Endothelial cell of umbilical vein (primary cell): ENCODE data around the gene ZSWIM6. TPM values are rescaled to one million over a fixed set of nuclear protein-coding genes. Genes with fewer than 3 reads are reported as not detected.

Experiments
- BruUV-seq: library from RNA; stranded (reverse); fragments of 400-500 nt; replicated peaks from 2 replicates; lab custom pipeline; 2021; lab: Mats Ljungman, UMichigan
- CTCF ChIA-PET: fragments of 300-600, 350-600 bp; sonication (Branson Sonifier 250); formaldehyde crosslinking; loops from one replicate; lab custom pipeline; 2021; ENCODE audit warnings: antibody characterized with exemption, inconsistent platforms; lab: Charles Lee
- POLR2A ChIA-PET: fragments of 300-600, 350-600 bp; sonication (Branson Sonifier 250); formaldehyde crosslinking; loops from one replicate; lab custom pipeline; 2021; ENCODE audit warnings: antibody characterized with exemption, inconsistent platforms; lab: Charles Lee
- DNase-seq: peaks from one replicate; pipeline ENCODE4 v3.0.0-alpha.2; 2011; ENCODE audit warnings: low read depth, low spot score
- FAIRE-seq: peaks from 2 replicates; lab custom pipeline; 2011; peaks lifted over from hg19 to GRCh38; lab: Jason Lieb, UNC
- H2AFZ ChIP-seq: 2 replicates; pipeline ENCODE4 v1.6.0; 2012; ENCODE audit warnings: low read depth, low read length, control low read depth, inconsistent platforms
- H3K27ac ChIP-seq: 2 replicates; pipeline ENCODE4 v1.5.1; 2011; ENCODE audit warnings: low read depth, mild to moderate bottlenecking, control low read depth, low read length, moderate library complexity; ENCODE audit not compliant: insufficient read depth
- H3K27me3 ChIP-seq, 2 experiments: 2 replicates each; pipeline versions ENCODE4 v1.6.0 to v1.6.1; 2011; ENCODE audit warnings: low read length in 2 of 2, mixed read lengths in 1 of 2; ENCODE audit not compliant: control insufficient read depth in 2 of 2, insufficient read depth in 2 of 2
- H3K36me3 ChIP-seq, 2 experiments: 2 replicates in 1 of 2; 3 replicates in 1 of 2; pipeline ENCODE4 v1.5.1; 2011; ENCODE audit warnings: low read length in 2 of 2, mild to moderate bottlenecking in 1 of 2, moderate library complexity in 1 of 2; ENCODE audit not compliant: control insufficient read depth in 2 of 2, insufficient read depth in 2 of 2; ENCODE audit errors: extremely low read depth in 1 of 2
- H3K4me1 ChIP-seq: 3 replicates; pipeline ENCODE4 v1.5.1; 2011; ENCODE audit warnings: mild to moderate bottlenecking, low read length; ENCODE audit not compliant: control insufficient read depth, insufficient read depth; ENCODE audit errors: extremely low read depth
- H3K4me2 ChIP-seq: 2 replicates; pipeline ENCODE4 v1.6.1; 2011; ENCODE audit warnings: low read length, control low read depth, mixed read lengths; ENCODE audit not compliant: insufficient read depth
- H3K4me3 ChIP-seq, 3 experiments: fragments of 200-600 bp in 1 of 3; sonication (generic), shearing (Covaris generic) in 1 of 3; replicated peaks in 1 of 3; 2 replicates each; pipeline ENCODE4 v1.5.1; 2011 to 2016; ENCODE audit warnings: control low read depth in 3 of 3, low read length in 3 of 3, mild to moderate bottlenecking in 2 of 3, inconsistent platforms in 1 of 3, low read depth in 1 of 3, moderate library complexity in 1 of 3; ENCODE audit not compliant: insufficient read depth in 1 of 3
- H3K79me2 ChIP-seq: 2 replicates; pipeline ENCODE4 v1.6.0; 2012; ENCODE audit warnings: low read length, inconsistent platforms; ENCODE audit not compliant: control insufficient read depth, insufficient read depth
- H3K9ac ChIP-seq: replicated peaks from 2 replicates; pipeline ENCODE3; 2011; ENCODE audit warnings: low read length, control low read depth; ENCODE audit not compliant: insufficient read depth; ENCODE audit errors: extremely low read depth
- H3K9me1 ChIP-seq: replicated peaks from 3 replicates; pipeline ENCODE4 v1.6.0; 2011; ENCODE audit warnings: mild to moderate bottlenecking, low read length; ENCODE audit not compliant: control insufficient read depth, insufficient read depth; ENCODE audit errors: extremely low read depth
- H3K9me3 ChIP-seq: replicated peaks from 2 replicates; pipeline ENCODE4 v1.5.1; 2012; ENCODE audit warnings: low read length, inconsistent platforms; ENCODE audit not compliant: control insufficient read depth, insufficient read depth
- H4K20me1 ChIP-seq: replicated peaks from 2 replicates; pipeline ENCODE3; 2011; ENCODE audit warnings: mild to moderate bottlenecking, low read length; ENCODE audit not compliant: control insufficient read depth, insufficient read depth; ENCODE audit errors: extremely low read depth
- EZH2 ChIP-seq: IDR thresholded peaks from 2 replicates; pipeline ENCODE4 v1.6.1; 2012; ENCODE audit warnings: borderline replicate concordance, low read depth, mild to moderate bottlenecking, moderate library complexity, low read length, inconsistent platforms; ENCODE audit not compliant: severe bottlenecking
- FOS ChIP-seq: IDR thresholded peaks from 2 replicates; pipeline ENCODE4 v1.6.1; 2011; ENCODE audit warnings: mild to moderate bottlenecking, low read length, moderate library complexity, borderline replicate concordance; ENCODE audit not compliant: insufficient read depth
- GATA2 ChIP-seq: IDR thresholded peaks from 2 replicates; pipeline ENCODE4 v1.7.0; 2011; ENCODE audit warnings: low read depth, mild to moderate bottlenecking, moderate library complexity, mixed read lengths, low read length; ENCODE audit not compliant: insufficient read length, insufficient read depth
- JUN ChIP-seq: IDR thresholded peaks from 2 replicates; pipeline ENCODE4 v1.6.1; 2011; ENCODE audit warnings: borderline replicate concordance, low read depth; ENCODE audit not compliant: insufficient read length, insufficient read depth
- MAX ChIP-seq: IDR thresholded peaks from 2 replicates; pipeline ENCODE4 v1.6.1; 2011; ENCODE audit not compliant: insufficient read depth, insufficient read length
- MYC ChIP-seq: IDR thresholded peaks from one replicate; pipeline ENCODE4 v1.6.1; 2011; ENCODE audit warnings: mild to moderate bottlenecking, low read depth, low read length
- POLR2A ChIP-seq: IDR thresholded peaks from 2 replicates; pipeline ENCODE4 v1.6.1; 2012; ENCODE audit warnings: low read depth, mild to moderate bottlenecking, control low read depth, low read length
- POLR2AphosphoS5 ChIP-seq: IDR thresholded peaks from 2 replicates; pipeline ENCODE4 v1.6.1; 2012; ENCODE audit warnings: low read depth, mild to moderate bottlenecking, control low read depth, low read length, moderate library complexity; ENCODE audit not compliant: insufficient read depth
- dilution Hi-C: fragments of 300-500 bp; cut with MboI; formaldehyde crosslinking; loops from one replicate; pipeline ENCODE4 v1.15.0; 2019; ENCODE audit warnings: low sequenced_read_pairs; ENCODE audit not compliant: extremely low pct_ligation_motif_present
- intact Hi-C: fragments of 100-400 bp; cut with micrococcal nuclease; formaldehyde crosslinking; loops from one replicate; pipeline ENCODE4 v1.10.0; 2022
- polyA plus RNA-seq, 4 experiments: library from polyadenylated mRNA; depleted of rRNA in 3 of 4; stranded (reverse) in 3 of 4; unstranded in 1 of 4; fragments of >200 nt; gene quantifications; 2 replicates each; pipeline versions ENCODE4 v1.2.1 to v1.2.3, GENCODE V29; 2011 to 2012; ENCODE audit warnings: missing spikeins in 1 of 4
- total RNA-seq: library from RNA; stranded (reverse); gene quantifications from 2 replicates; pipeline ENCODE4 v1.2.3, GENCODE V29; 2021
- TF ChIP-seq, protein P1 (sequence below), 2 donors: IDR thresholded peaks; 1 replicate in 1 of 2; 2 replicates in 1 of 2; pipeline ENCODE4 v1.5.1; 2011; ENCODE audit warnings: low read length in 2 of 2, mild to moderate bottlenecking in 2 of 2, moderate library complexity in 2 of 2, control low read depth in 1 of 2, inconsistent platforms in 1 of 2, low read depth in 1 of 2; ENCODE audit not compliant: insufficient read depth in 1 of 2; ENCODE audit errors: extremely low read depth in 1 of 2

Gene ZSWIM6
- total and polyA plus RNA-seq, 2 donors (not counting 3 experiments of a cell fraction or from before 2014, with no cell fraction given): 14.9 to 25.3 TPM

- H3K27me3 ChIP-seq: no peaks in the 10 kb centered on the region
- H2AFZ ChIP-seq: no peak overlapping the region
- dilution Hi-C loops: no loop called here
- ChIA-PET CTCF (interaction anchor here (0.7 to 3.3 kb wide), 18 partner anchors 15 to 814 kb away, joined by 3 to 58 read pairs (median 10); no protein-coding TSS in a partner anchor), POLR2A (interaction anchor here (1.1 to 2.6 kb wide), 2 partner anchors 18 to 53 kb away, joined by 5 to 16 read pairs; no protein-coding TSS in a partner anchor)
- DNase-seq (peak; percentile 80), FAIRE-seq (peak; percentile 4)
- no TSS peak for BruUV-seq
- H3K4me1 ChIP-seq: peaks cover 47% of the 10 kb centered on the region
- H3K27ac ChIP-seq: peak overlapping the region; percentile 89
- no peak for TF ChIP-seq MYC
- peak; percentile 57 for TF ChIP-seq POLR2AphosphoS5
- no peak for TF ChIP-seq MAX
- TF ChIP-seq EZH2: no peak
- peak; percentile 90 for TF ChIP-seq FOS
- TF ChIP-seq JUN: peak; percentile 89
- TF ChIP-seq POLR2A: peak; percentile 33
- TF ChIP-seq, protein P1, sequence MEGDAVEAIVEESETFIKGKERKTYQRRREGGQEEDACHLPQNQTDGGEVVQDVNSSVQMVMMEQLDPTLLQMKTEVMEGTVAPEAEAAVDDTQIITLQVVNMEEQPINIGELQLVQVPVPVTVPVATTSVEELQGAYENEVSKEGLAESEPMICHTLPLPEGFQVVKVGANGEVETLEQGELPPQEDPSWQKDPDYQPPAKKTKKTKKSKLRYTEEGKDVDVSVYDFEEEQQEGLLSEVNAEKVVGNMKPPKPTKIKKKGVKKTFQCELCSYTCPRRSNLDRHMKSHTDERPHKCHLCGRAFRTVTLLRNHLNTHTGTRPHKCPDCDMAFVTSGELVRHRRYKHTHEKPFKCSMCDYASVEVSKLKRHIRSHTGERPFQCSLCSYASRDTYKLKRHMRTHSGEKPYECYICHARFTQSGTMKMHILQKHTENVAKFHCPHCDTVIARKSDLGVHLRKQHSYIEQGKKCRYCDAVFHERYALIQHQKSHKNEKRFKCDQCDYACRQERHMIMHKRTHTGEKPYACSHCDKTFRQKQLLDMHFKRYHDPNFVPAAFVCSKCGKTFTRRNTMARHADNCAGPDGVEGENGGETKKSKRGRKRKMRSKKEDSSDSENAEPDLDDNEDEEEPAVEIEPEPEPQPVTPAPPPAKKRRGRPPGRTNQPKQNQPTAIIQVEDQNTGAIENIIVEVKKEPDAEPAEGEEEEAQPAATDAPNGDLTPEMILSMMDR (IDR thresholded peaks at IDR 0.05; ENCODE audit: extremely low read depth in 1 of 2, insufficient read depth in 1 of 2, low read depth in 1 of 2, low read length in 2 of 2): no peak
- peak; percentile 40 for TF ChIP-seq GATA2
- H3K9me3 ChIP-seq: no peaks in the 10 kb centered on the region
- H3K79me2 ChIP-seq: peaks cover 29% of the 10 kb centered on the region
- H3K4me2 ChIP-seq: peak overlapping the region; percentile 89
- H3K9ac ChIP-seq: peak overlapping the region; percentile 92
- peaks cover 5% of the 10 kb centered on the region for H4K20me1 ChIP-seq
- no peaks in the 10 kb centered on the region for H3K36me3 ChIP-seq
- intact Hi-C loops: loop anchor here (1.0 to 10.0 kb wide), 6 partner anchors 31 to 635 kb away; no protein-coding TSS in a partner anchor
- no peaks in the 10 kb centered on the region for H3K9me1 ChIP-seq
- H3K4me3 ChIP-seq: peak overlapping the region; percentile 3 to 83 (median 53)
Observed at GRCh38 chr5:61329550-61330128, 2.4 kb upstream of the ZSWIM6 start.
